ENCODE measurements around the gene USP9Y.
"Not testable (repeated sequence)": the region's sequence is repeated elsewhere in the genome, so short reads cannot be mapped to it uniquely, and the experiment has no call there.

USP9Y gene

GRCh38 chrY:12701181-12701695 is at the start of gene USP9Y:
Gene USP9Y, plus strand, starts transcription at chrY:12701231. Its CDS starts 8,217 bp downstream, at chrY:12709448.
- TF ChIP-seq CTCF (IDR thresholded peaks at IDR 0.05; ENCODE audit: low read depth, low read length): no peak
- no peak for DNase-seq (ENCODE audit: extremely low read depth, low read depth)

- no peak for TF ChIP-seq CTCF (IDR thresholded peaks at IDR 0.05; ENCODE audit: low read depth, low read length)
- no peak for DNase-seq (ENCODE audit: extremely low read depth, low read depth)
These were observed 49.4 kb upstream of the USP9Y start for GRCh38 chrY:12651621-12652036.

GRCh38 chrY:12661745-12662681 is 39.0 kb upstream of the USP9Y start:
- no peak for DNase-seq (ENCODE audit: extremely low read depth, low read depth)
- TF ChIP-seq CTCF (IDR thresholded peaks at IDR 0.05; ENCODE audit: low read depth, low read length): no peak

GRCh38 chrY:12662745-12663591 is 38.1 kb upstream of the USP9Y start:
- DNase-seq (ENCODE audit: extremely low read depth, low read depth): no peak
- TF ChIP-seq CTCF (IDR thresholded peaks at IDR 0.05; ENCODE audit: low read depth, low read length): no peak

GRCh38 chrY:12663845-12664244 is 37.2 kb upstream of the USP9Y start:
- not testable (repeated sequence) for DNase-seq (ENCODE audit: extremely low read depth, low read depth)

GRCh38 chrY:12678111-12678510 is 22.9 kb upstream of the USP9Y start:
- TF ChIP-seq CTCF (IDR thresholded peaks at IDR 0.05; ENCODE audit: low read depth, low read length): no peak
- no peak for DNase-seq (ENCODE audit: extremely low read depth, low read depth)

GRCh38 chrY:12681535-12681934 is 19.5 kb upstream of the USP9Y start:
- no peak for DNase-seq (ENCODE audit: extremely low read depth, low read depth)
- no peak for TF ChIP-seq CTCF (IDR thresholded peaks at IDR 0.05; ENCODE audit: low read depth, low read length)

All from AG09319 (cell line).